Retinal pigment epithelial cell (primary cell): ENCODE measurements around the gene KCNG4.

Source experiments
- DNase-seq: peaks from one replicate; pipeline ENCODE4 v3.0.0-alpha.2; 2010; ENCODE audit warnings: low read depth
- H3K4me3 ChIP-seq: 2 replicates; pipeline ENCODE4 v1.5.1; 2011; ENCODE audit warnings: mild to moderate bottlenecking, low read length, control low read depth, moderate library complexity
- CTCF ChIP-seq: conservative IDR thresholded peaks from 2 replicates; pipeline ENCODE4 v1.5.1; 2011; ENCODE audit warnings: low read depth, low read length, control low read depth, inconsistent platforms

Gene KCNG4

GRCh38 chr16:84244728-84245127, 4.9 kb upstream of the KCNG4 start:
- no peak for DNase-seq
- no peak for TF ChIP-seq CTCF
- H3K4me3 ChIP-seq, result no peak overlapping the region

GRCh38 chr16:84243732-84244131, 3.9 kb upstream of the KCNG4 start:
- no peak for TF ChIP-seq CTCF
- no peak overlapping the region for H3K4me3 ChIP-seq
- DNase-seq, result no peak

- H3K4me3 ChIP-seq, result no peak overlapping the region
- DNase-seq, result no peak
- no peak for TF ChIP-seq CTCF
Observed at GRCh38 chr16:84242839-84243238, 3.0 kb upstream of the KCNG4 start.

GRCh38 chr16:84241778-84242177, 2.0 kb upstream of the KCNG4 start:
- TF ChIP-seq CTCF, result no peak
- DNase-seq, result no peak
- H3K4me3 ChIP-seq, result no peak overlapping the region

- TF ChIP-seq CTCF, result no peak
- no peak overlapping the region for H3K4me3 ChIP-seq
- no peak for DNase-seq
Observed at GRCh38 chr16:84240455-84240854, 643 bp upstream of the KCNG4 start.

- no peak overlapping the region for H3K4me3 ChIP-seq
- no peak for DNase-seq
- no peak for TF ChIP-seq CTCF
Observed at GRCh38 chr16:84239141-84239769, 557 bp downstream of the KCNG4 start.

- H3K4me3 ChIP-seq, result no peak overlapping the region
- no peak for DNase-seq
- no peak for TF ChIP-seq CTCF
Observed at GRCh38 chr16:84237994-84238750, 1.6 kb downstream of the KCNG4 start.
